Keratinocyte (primary cell): ENCODE data around the gene PCTP.

Experiments used
- CTCF ChIP-seq, 3 experiments: IDR thresholded peaks in 1 of 3; conservative IDR thresholded peaks in 1 of 3; optimal IDR thresholded peaks in 1 of 3; 2 replicates in 2 of 3; 3 replicates in 1 of 3; pipeline versions ENCODE3 to v1.5.1; 2011; ENCODE audit warnings: low read length in 3 of 3, mild to moderate bottlenecking in 3 of 3, moderate library complexity in 2 of 3, control low read depth in 1 of 3, inconsistent platforms in 1 of 3; ENCODE audit not compliant: insufficient read depth in 2 of 3; ENCODE audit errors: extremely low read depth in 1 of 3
- EZH2 ChIP-seq: IDR thresholded peaks from one replicate; pipeline ENCODE4 v1.6.1; 2012; ENCODE audit warnings: inconsistent platforms, mild to moderate bottlenecking, low read length, moderate library complexity

DNA sequence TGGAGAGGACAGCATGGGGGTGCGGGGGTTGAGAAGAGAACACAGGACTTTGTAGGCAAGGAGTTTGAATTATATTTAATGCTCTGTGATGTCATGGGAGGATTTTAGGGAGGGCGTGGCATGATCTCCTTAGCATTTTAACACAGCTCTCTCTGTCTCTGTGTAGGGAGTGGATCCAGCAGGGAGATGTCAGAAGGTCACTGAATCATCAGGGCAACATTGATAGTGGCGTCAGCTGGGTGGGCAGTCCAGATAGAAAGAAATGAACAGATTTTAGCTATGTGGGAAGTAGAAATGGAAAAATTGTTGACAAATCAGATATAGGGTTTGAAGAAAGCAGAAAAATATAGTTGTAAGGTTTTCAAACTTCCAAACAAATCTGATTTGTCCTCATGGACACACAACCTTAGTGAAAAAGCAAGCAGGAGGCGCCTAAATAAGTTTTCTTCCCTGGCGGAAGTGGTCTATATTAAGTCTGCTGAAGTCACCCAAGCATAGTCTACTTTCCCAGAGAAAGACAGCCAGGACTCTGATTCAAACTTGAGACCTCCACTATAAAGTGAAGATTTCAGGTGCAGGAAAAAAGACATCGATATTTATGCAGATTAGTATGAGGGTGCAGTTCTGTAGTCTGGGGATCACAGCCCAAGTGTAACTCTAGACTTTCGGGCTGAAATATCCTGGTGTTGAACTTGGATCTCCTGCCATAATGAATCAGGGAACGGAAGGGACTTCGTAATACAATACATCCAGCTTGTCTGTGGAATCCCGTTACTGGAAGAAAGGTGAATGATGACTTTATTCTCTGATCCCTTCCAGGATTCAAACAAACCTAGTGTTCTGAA is 10.1 kb upstream of the PCTP start:
- TF ChIP-seq CTCF (optimal IDR thresholded peaks at IDR 0.05 in 1 of 3, IDR thresholded peaks at IDR 0.05 in 1 of 3, conservative IDR thresholded peaks at IDR 0.05 in 1 of 3; ENCODE audit: extremely low read depth in 1 of 3, insufficient read depth in 2 of 3, low read length in 3 of 3) (no peak), EZH2 (no peak)
